Measurements from ENCODE around the gene CYP19A1. TPM values are rescaled to one million over a fixed set of nuclear protein-coding genes. Genes with fewer than 3 reads are reported as not detected.

Gene CYP19A1
- total and polyA plus RNA-seq, 2 donors (not counting 1 experiment from before 2014, with no cell fraction given) = not detected

DNA sequence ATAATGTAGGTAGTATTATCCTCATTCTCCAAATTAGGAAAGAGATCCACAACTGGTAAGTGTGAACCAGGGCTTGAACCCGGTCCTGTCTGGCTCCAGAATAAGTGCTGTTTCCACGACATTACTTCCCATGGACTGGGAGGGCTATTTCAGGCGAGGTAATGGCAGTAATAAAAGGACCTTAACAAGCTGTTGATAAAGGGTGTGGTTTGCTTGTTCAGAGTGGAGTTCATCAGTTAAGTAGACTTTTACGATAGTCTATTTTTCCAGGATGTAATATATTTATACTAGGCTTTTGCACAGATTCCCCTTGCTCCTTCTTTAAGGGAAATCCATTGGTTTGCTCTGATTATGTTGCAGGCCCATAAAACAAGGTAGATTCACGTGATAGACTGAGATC is 155.3 kb downstream of the CYP19A1 start:
- Histone ChIP-seq H3K79me2 (ENCODE audit: control insufficient read depth, insufficient read depth, low read length) (no peaks in the 10 kb centered on the region), H3K9me3 (ENCODE audit: control extremely low read depth in 1 of 3, control insufficient read depth in 2 of 3, insufficient read depth in 1 of 3, low read length in 2 of 3) (no peaks in the 10 kb centered on the region), H2AFZ (ENCODE audit: insufficient read depth, low read depth, low read length, poor library complexity, severe bottlenecking) (no peak overlapping the region), H4K20me1 (ENCODE audit: control insufficient read depth, insufficient read depth, low read length, poor library complexity, severe bottlenecking) (no peaks in the 10 kb centered on the region), H3K4me2 (replicated peaks; ENCODE audit: low read depth, low read length, poor library complexity, severe bottlenecking) (no peak overlapping the region), H3K27ac (ENCODE audit: low read length in 2 of 2) (no peak overlapping the region), H3K4me3 (ENCODE audit: control extremely low read depth in 1 of 5, extremely low read depth in 1 of 5, insufficient read depth in 1 of 5, low read depth in 2 of 5, low read length in 4 of 5) (no peak overlapping the region), H3K9ac (ENCODE audit: low read length) (no peak overlapping the region), H3K36me3 (replicated peaks in 1 of 2; ENCODE audit: control extremely low read depth in 1 of 2, control insufficient read depth in 1 of 2, extremely low read depth in 1 of 2, insufficient read depth in 2 of 2, low read length in 1 of 2) (no peaks in the 10 kb centered on the region), H3K27me3 (replicated peaks in 1 of 4; ENCODE audit: control extremely low read depth in 1 of 4, control insufficient read depth in 3 of 4, insufficient read depth in 4 of 4, low read length in 3 of 4) (peaks cover 0 to 3% (median 0%) of the 10 kb centered on the region in 4 experiments), H3K4me1 (ENCODE audit: control insufficient read depth in 2 of 2, insufficient read depth in 2 of 2, low read length in 2 of 2) (no peaks in the 10 kb centered on the region)
- DNase-seq (no peak), ATAC-seq (ENCODE audit: low read depth) (no peak)
- H3K9me3 Mint-ChIP-seq (ENCODE audit: insufficient read depth) = no peaks in the 10 kb centered on the region
- WGBS (ENCODE audit: insufficient coverage) = 100% methylated on average over 1 of the region's 5 CpGs
- POLR2A ChIA-PET = no interaction called here
- no peak overlapping the region for H3K4me3 Mint-ChIP-seq
- CTCF ChIA-PET = interaction anchor here (2.2 kb wide), 1 partner anchor 10 kb away, joined by 15 read pairs; no protein-coding TSS in a partner anchor
- H3K27me3 Mint-ChIP-seq = peaks cover 27% of the 10 kb centered on the region
- TF ChIP-seq EZH2 (IDR thresholded peaks at IDR 0.05; ENCODE audit: borderline replicate concordance, insufficient read depth, low read depth, low read length, poor library complexity, severe bottlenecking) = no peak
- TF ChIP-seq, protein P1, sequence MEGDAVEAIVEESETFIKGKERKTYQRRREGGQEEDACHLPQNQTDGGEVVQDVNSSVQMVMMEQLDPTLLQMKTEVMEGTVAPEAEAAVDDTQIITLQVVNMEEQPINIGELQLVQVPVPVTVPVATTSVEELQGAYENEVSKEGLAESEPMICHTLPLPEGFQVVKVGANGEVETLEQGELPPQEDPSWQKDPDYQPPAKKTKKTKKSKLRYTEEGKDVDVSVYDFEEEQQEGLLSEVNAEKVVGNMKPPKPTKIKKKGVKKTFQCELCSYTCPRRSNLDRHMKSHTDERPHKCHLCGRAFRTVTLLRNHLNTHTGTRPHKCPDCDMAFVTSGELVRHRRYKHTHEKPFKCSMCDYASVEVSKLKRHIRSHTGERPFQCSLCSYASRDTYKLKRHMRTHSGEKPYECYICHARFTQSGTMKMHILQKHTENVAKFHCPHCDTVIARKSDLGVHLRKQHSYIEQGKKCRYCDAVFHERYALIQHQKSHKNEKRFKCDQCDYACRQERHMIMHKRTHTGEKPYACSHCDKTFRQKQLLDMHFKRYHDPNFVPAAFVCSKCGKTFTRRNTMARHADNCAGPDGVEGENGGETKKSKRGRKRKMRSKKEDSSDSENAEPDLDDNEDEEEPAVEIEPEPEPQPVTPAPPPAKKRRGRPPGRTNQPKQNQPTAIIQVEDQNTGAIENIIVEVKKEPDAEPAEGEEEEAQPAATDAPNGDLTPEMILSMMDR (IDR thresholded peaks at IDR 0.05) = no peak
- H3K4me1 Mint-ChIP-seq = no peaks in the 10 kb centered on the region
- intact Hi-C loops (cut with micrococcal nuclease) = no loop called here
- H3K27ac Mint-ChIP-seq = no peak overlapping the region

DNA sequence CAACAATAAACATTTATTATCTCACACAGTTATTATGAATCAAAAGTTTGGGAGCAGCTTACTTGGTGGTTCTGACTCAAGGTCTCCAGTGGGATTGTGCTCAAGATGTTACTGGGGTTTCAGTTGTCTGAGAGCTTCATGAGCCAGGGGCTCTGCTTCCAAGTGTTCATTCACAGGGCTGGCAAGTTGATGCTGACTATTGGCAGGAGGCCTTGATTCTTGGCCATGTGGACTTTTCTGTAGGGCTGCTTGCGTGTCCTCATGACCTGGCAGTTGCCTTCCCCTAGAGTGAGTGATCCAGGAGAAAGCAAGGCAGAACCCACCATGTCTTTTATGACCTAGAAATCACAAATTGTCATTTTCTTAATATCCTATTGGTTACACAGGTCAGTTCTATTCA is 156.5 kb downstream of the CYP19A1 start:
- no peak overlapping the region for H3K9ac ChIP-seq (ENCODE audit: low read length)
- Mint-ChIP-seq H3K4me3 (no peak overlapping the region), H3K9me3 (ENCODE audit: insufficient read depth) (no peaks in the 10 kb centered on the region), H3K27me3 (peaks cover 25% of the 10 kb centered on the region), H3K4me1 (no peaks in the 10 kb centered on the region), H3K27ac (no peak overlapping the region)
- ChIA-PET CTCF (interaction anchor here (2.2 kb wide), 1 partner anchor 11 kb away, joined by 15 read pairs; no protein-coding TSS in a partner anchor), POLR2A (no interaction called here)
- no peak overlapping the region for H2AFZ ChIP-seq (ENCODE audit: insufficient read depth, low read depth, low read length, poor library complexity, severe bottlenecking)
- no peaks in the 10 kb centered on the region for H3K9me3 ChIP-seq (ENCODE audit: control extremely low read depth in 1 of 3, control insufficient read depth in 2 of 3, insufficient read depth in 1 of 3, low read length in 2 of 3)
- H3K79me2 ChIP-seq (ENCODE audit: control insufficient read depth, insufficient read depth, low read length) = no peaks in the 10 kb centered on the region
- H3K27me3 ChIP-seq (replicated peaks in 1 of 4; ENCODE audit: control extremely low read depth in 1 of 4, control insufficient read depth in 3 of 4, insufficient read depth in 4 of 4, low read length in 3 of 4) = peaks cover 0 to 3% (median 0%) of the 10 kb centered on the region in 4 experiments
- no peaks in the 10 kb centered on the region for H3K4me1 ChIP-seq (ENCODE audit: control insufficient read depth in 2 of 2, insufficient read depth in 2 of 2, low read length in 2 of 2)
- H3K36me3 ChIP-seq (replicated peaks in 1 of 2; ENCODE audit: control extremely low read depth in 1 of 2, control insufficient read depth in 1 of 2, extremely low read depth in 1 of 2, insufficient read depth in 2 of 2, low read length in 1 of 2) = no peaks in the 10 kb centered on the region
- H3K27ac ChIP-seq (ENCODE audit: low read length in 2 of 2) = no peak overlapping the region
- no peak for TF ChIP-seq EZH2 (IDR thresholded peaks at IDR 0.05; ENCODE audit: borderline replicate concordance, insufficient read depth, low read depth, low read length, poor library complexity, severe bottlenecking)
- TF ChIP-seq, protein P1 (IDR thresholded peaks at IDR 0.05) = no peak
- H3K4me2 ChIP-seq (replicated peaks; ENCODE audit: low read depth, low read length, poor library complexity, severe bottlenecking) = no peak overlapping the region
- no peak overlapping the region for H3K4me3 ChIP-seq (ENCODE audit: control extremely low read depth in 1 of 5, extremely low read depth in 1 of 5, insufficient read depth in 1 of 5, low read depth in 2 of 5, low read length in 4 of 5)
- WGBS (ENCODE audit: insufficient coverage) = no CpG with 5 or more reads among the region's 1 CpG
- no peak for DNase-seq
- intact Hi-C loops (cut with micrococcal nuclease) = no loop called here
- H4K20me1 ChIP-seq (ENCODE audit: control insufficient read depth, insufficient read depth, low read length, poor library complexity, severe bottlenecking) = no peaks in the 10 kb centered on the region
- no peak for ATAC-seq (ENCODE audit: low read depth)
